Measurements from ENCODE around the gene BTBD7.

BTBD7 gene

DNA sequence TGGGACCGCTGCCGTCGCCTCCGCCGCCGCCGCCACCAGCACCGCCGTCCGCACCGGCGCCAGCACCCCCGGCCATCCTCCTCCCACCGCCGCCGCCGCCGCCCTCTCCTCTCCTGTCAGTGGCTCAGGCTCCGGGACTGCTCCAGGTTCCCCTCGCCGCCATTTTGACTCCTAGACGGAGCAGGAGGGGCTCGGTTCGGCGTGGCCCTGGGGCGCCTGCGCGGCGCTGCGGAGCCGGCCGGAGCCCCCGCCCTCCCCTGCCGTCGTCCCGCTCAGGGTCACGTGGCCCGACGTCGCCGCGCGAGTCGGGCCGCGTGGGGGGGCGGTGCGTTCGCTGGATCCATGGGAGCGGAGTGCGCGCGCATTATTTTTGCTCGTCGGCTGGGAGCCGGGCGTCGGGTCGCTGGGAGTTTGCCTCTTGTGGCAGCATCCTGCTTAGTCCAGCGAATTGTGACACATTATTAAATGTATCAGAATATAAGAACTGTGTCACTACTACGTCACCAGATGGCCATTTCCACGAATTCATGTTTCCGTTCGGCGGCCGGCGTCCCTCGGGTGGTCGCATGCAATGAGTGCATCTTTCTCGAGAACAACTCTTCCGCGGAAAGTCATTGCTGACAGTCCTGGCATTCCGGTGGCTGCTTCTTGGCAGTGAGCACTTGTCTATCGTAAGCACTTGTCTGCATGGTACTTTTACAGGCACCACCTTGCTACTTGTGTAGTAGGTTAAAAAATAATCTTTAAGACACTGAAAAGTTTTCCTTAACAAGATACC is at the start of gene BTBD7:
TSS of gene BTBD7 (minus strand) at position 184 of the 778 bp plus-strand sequence. CDS start 36,985 bp downstream, outside the sequence.
- peaks cover 40% of the 10 kb centered on the region for H3K79me2 ChIP-seq (ENCODE audit: insufficient read depth, low read depth)
- H3K4me3 ChIP-seq (IDR thresholded peaks at IDR 0.05; ENCODE audit: insufficient read depth, low read depth, low read length) = no peak within 1 kb of the TSS
- peaks cover 32% of the 10 kb centered on the region for H3K4me1 ChIP-seq (ENCODE audit: low read depth, poor library complexity, severe bottlenecking)
- H3K36me3 ChIP-seq (ENCODE audit: insufficient read depth) = no peaks in the 10 kb centered on the region
- no peaks in the 10 kb centered on the region for H3K27me3 ChIP-seq (ENCODE audit: insufficient read depth, low read depth)
- H3K27ac ChIP-seq = peak within 1 kb of the TSS; percentile 62
- TF ChIP-seq CTCF (conservative IDR thresholded peaks at IDR 0.05; ENCODE audit: low read depth, low read length) = no peak
- no peaks in the 10 kb centered on the region for H4K20me1 ChIP-seq (ENCODE audit: insufficient read depth)
- peak within 1 kb of the TSS; percentile 88 for H3K9ac ChIP-seq
- H3K4me2 ChIP-seq = peak within 1 kb of the TSS; percentile 72
- H2AFZ ChIP-seq (ENCODE audit: low read depth) = peak within 1 kb of the TSS; percentile 66

DNA sequence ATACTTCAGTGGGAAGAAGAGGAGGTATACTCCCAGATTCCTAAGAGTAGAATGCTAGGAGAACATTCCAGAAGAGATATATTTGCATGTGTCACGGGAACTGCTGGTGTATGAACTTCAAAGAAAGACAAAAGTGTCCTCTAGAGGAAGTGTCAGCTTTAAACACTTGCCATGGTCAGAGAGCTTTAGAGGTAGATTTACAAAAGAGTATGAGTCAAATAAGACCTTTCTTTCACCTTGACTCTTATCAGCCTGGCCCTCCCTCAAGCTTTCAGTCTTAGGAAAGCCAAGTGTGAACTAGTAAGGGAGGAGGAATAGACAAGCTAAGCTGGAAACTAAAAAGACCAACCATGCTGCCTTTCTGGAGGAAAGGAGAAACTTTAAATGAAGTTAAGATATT is 48.8 kb upstream of the BTBD7 start:
- Histone ChIP-seq H2AFZ (ENCODE audit: low read depth) (no peak overlapping the region), H4K20me1 (ENCODE audit: insufficient read depth) (no peaks in the 10 kb centered on the region), H3K27ac (no peak overlapping the region), H3K27me3 (ENCODE audit: insufficient read depth, low read depth) (no peaks in the 10 kb centered on the region), H3K9ac (no peak overlapping the region), H3K4me3 (IDR thresholded peaks at IDR 0.05; ENCODE audit: insufficient read depth, low read depth, low read length) (no peak overlapping the region), H3K4me1 (ENCODE audit: low read depth, poor library complexity, severe bottlenecking) (no peaks in the 10 kb centered on the region), H3K79me2 (ENCODE audit: insufficient read depth, low read depth) (no peaks in the 10 kb centered on the region), H3K4me2 (no peak overlapping the region), H3K36me3 (ENCODE audit: insufficient read depth) (no peaks in the 10 kb centered on the region)
- no peak for TF ChIP-seq CTCF (conservative IDR thresholded peaks at IDR 0.05; ENCODE audit: low read depth, low read length)

GRCh38 chr14:93379831-93380230 is 47.0 kb upstream of the BTBD7 start:
- Histone ChIP-seq H3K4me2 (no peak overlapping the region), H4K20me1 (ENCODE audit: insufficient read depth) (no peaks in the 10 kb centered on the region)

DNA sequence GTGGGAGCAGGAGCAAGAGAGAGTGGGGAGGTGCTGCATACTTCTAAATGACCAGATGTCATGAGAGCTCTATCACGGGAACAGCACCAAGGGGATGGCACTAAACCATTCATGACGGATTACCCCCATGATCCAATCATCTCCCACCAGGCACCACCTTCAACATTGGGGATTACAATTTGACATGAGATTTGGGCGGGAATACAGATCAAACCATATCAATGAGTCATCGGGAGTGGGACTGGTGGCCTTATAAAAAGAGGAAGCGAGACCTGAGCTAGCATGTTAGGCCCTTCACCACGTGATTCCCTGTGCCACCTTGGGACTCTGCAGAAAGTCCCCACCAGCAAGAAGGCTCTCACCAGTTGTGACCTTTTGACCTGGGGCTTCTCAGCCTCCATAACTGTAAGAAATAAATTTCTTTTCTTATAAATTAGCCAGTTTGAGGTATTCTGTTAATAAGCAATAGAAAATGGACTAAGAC is 42.9 kb upstream of the BTBD7 start:
- Histone ChIP-seq H3K4me1 (ENCODE audit: low read depth, poor library complexity, severe bottlenecking) (no peaks in the 10 kb centered on the region), H3K27me3 (ENCODE audit: insufficient read depth, low read depth) (no peaks in the 10 kb centered on the region), H3K36me3 (ENCODE audit: insufficient read depth) (no peaks in the 10 kb centered on the region), H3K9ac (no peak overlapping the region), H3K27ac (no peak overlapping the region), H3K4me3 (IDR thresholded peaks at IDR 0.05; ENCODE audit: insufficient read depth, low read depth, low read length) (no peak overlapping the region), H3K4me2 (no peak overlapping the region), H3K79me2 (ENCODE audit: insufficient read depth, low read depth) (no peaks in the 10 kb centered on the region), H2AFZ (ENCODE audit: low read depth) (no peak overlapping the region), H4K20me1 (ENCODE audit: insufficient read depth) (no peaks in the 10 kb centered on the region)
- TF ChIP-seq CTCF (conservative IDR thresholded peaks at IDR 0.05; ENCODE audit: low read depth, low read length) = no peak

More at GRCh38 chr14:93379831-93380230, 47.0 kb upstream of the BTBD7 start:
- Histone ChIP-seq H3K79me2 (ENCODE audit: insufficient read depth, low read depth) (no peaks in the 10 kb centered on the region), H3K36me3 (ENCODE audit: insufficient read depth) (no peaks in the 10 kb centered on the region), H3K9ac (no peak overlapping the region), H2AFZ (ENCODE audit: low read depth) (no peak overlapping the region), H3K27ac (no peak overlapping the region), H3K27me3 (ENCODE audit: insufficient read depth, low read depth) (no peaks in the 10 kb centered on the region), H3K4me1 (ENCODE audit: low read depth, poor library complexity, severe bottlenecking) (no peaks in the 10 kb centered on the region), H3K4me3 (IDR thresholded peaks at IDR 0.05; ENCODE audit: insufficient read depth, low read depth, low read length) (no peak overlapping the region)
- TF ChIP-seq CTCF (conservative IDR thresholded peaks at IDR 0.05; ENCODE audit: low read depth, low read length) = no peak
